ENCODE measurements around the gene TTI1. TPM values are rescaled to one million over a fixed set of nuclear protein-coding genes. Genes with fewer than 3 reads are reported as not detected.

The TTI1 gene
- polyA plus RNA-seq, 1 donor from 2014 or later = 20.0 TPM

DNA sequence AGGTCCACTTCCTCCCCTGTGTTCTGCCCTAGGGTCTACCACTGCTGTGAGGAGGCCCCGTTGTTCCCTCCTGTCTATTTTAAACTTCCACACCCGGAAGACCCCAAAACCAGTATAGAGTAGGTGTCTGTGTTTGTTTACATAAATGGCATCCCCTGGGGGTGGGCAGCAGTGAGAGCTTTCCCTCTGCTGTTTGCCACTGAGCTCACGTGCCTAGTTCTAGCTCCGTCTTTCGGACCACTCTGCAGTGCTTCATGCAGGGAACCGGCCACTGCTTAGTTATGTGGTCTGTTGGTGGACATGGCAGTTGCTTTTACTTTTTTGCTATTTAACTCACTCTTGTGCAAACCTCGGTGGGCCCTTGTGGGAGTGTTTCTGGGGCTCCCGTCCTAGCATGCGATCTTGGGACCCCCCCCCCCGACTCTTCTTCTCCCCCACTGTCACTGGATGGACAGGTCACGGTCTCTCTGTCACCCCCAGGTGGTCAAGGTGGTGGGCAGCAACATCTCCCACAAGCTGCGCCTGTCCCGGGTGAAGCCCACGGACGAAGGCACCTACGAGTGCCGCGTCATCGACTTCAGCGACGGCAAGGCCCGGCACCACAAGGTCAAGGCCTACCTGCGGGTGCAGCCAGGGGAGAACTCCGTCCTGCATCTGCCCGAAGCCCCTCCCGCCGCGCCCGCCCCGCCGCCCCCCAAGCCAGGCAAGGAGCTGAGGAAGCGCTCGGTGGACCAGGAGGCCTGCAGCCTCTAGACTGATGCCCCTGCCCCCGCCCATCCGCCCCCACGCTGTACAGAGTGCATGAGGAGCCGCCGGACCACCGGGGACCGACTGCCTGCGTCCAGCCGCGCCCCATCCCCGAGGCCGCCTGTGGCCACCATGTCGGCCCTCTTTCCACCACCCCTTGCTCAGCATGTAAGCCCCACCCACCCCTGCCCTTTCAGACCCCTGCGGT is 89.5 kb downstream of the TTI1 start:
- no peaks in the 10 kb centered on the region for H3F3A ChIP-seq (ENCODE audit: insufficient read depth, low read length, poor library complexity, severe bottlenecking)
- no peaks in the 10 kb centered on the region for H3K27me3 ChIP-seq (ENCODE audit: insufficient read depth, low read depth, low read length)
- H3K9me2 ChIP-seq (ENCODE audit: insufficient read depth, low read length) = no peaks in the 10 kb centered on the region
- H3K9ac ChIP-seq (ENCODE audit: low read length) = no peak overlapping the region
- no peaks in the 10 kb centered on the region for H3K9me3 ChIP-seq (ENCODE audit: low read length)
- no peaks in the 10 kb centered on the region for H4K20me1 ChIP-seq (ENCODE audit: insufficient read depth)
- no peak overlapping the region for H2AFZ ChIP-seq (ENCODE audit: low read depth, low read length)
- no peak overlapping the region for H3K4me2 ChIP-seq (ENCODE audit: low read length)
- no peak overlapping the region for H3K4me3 ChIP-seq (ENCODE audit: low read length)
- H3K27ac ChIP-seq (ENCODE audit: low read length) = no peak overlapping the region
- no peaks in the 10 kb centered on the region for H3K36me3 ChIP-seq (ENCODE audit: insufficient read depth, low read length)
- TF ChIP-seq EP300 (conservative IDR thresholded peaks at IDR 0.05; ENCODE audit: poor library complexity, severe bottlenecking) (no peak), EZH2 (IDR thresholded peaks at IDR 0.05; ENCODE audit: borderline replicate concordance, insufficient read depth, low read length, poor library complexity, severe bottlenecking) (no peak), RAD21 (conservative IDR thresholded peaks at IDR 0.05) (no peak), SMC3 (conservative IDR thresholded peaks at IDR 0.05; ENCODE audit: poor library complexity) (no peak), POLR2AphosphoS5 (IDR thresholded peaks at IDR 0.05) (no peak), MXI1 (conservative IDR thresholded peaks at IDR 0.05; ENCODE audit: poor library complexity, severe bottlenecking) (no peak), TAF1 (IDR thresholded peaks at IDR 0.05; ENCODE audit: low read depth) (no peak)
- TF ChIP-seq, protein P1, sequence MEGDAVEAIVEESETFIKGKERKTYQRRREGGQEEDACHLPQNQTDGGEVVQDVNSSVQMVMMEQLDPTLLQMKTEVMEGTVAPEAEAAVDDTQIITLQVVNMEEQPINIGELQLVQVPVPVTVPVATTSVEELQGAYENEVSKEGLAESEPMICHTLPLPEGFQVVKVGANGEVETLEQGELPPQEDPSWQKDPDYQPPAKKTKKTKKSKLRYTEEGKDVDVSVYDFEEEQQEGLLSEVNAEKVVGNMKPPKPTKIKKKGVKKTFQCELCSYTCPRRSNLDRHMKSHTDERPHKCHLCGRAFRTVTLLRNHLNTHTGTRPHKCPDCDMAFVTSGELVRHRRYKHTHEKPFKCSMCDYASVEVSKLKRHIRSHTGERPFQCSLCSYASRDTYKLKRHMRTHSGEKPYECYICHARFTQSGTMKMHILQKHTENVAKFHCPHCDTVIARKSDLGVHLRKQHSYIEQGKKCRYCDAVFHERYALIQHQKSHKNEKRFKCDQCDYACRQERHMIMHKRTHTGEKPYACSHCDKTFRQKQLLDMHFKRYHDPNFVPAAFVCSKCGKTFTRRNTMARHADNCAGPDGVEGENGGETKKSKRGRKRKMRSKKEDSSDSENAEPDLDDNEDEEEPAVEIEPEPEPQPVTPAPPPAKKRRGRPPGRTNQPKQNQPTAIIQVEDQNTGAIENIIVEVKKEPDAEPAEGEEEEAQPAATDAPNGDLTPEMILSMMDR (IDR thresholded peaks at IDR 0.05; ENCODE audit: poor library complexity, severe bottlenecking) = no peak
- TF ChIP-seq, protein P2, sequence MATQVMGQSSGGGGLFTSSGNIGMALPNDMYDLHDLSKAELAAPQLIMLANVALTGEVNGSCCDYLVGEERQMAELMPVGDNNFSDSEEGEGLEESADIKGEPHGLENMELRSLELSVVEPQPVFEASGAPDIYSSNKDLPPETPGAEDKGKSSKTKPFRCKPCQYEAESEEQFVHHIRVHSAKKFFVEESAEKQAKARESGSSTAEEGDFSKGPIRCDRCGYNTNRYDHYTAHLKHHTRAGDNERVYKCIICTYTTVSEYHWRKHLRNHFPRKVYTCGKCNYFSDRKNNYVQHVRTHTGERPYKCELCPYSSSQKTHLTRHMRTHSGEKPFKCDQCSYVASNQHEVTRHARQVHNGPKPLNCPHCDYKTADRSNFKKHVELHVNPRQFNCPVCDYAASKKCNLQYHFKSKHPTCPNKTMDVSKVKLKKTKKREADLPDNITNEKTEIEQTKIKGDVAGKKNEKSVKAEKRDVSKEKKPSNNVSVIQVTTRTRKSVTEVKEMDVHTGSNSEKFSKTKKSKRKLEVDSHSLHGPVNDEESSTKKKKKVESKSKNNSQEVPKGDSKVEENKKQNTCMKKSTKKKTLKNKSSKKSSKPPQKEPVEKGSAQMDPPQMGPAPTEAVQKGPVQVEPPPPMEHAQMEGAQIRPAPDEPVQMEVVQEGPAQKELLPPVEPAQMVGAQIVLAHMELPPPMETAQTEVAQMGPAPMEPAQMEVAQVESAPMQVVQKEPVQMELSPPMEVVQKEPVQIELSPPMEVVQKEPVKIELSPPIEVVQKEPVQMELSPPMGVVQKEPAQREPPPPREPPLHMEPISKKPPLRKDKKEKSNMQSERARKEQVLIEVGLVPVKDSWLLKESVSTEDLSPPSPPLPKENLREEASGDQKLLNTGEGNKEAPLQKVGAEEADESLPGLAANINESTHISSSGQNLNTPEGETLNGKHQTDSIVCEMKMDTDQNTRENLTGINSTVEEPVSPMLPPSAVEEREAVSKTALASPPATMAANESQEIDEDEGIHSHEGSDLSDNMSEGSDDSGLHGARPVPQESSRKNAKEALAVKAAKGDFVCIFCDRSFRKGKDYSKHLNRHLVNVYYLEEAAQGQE (IDR thresholded peaks at IDR 0.05; ENCODE audit: borderline replicate concordance) = no peak
- H3K79me2 ChIP-seq (replicated peaks; ENCODE audit: insufficient read depth, low read length) = no peaks in the 10 kb centered on the region

DNA sequence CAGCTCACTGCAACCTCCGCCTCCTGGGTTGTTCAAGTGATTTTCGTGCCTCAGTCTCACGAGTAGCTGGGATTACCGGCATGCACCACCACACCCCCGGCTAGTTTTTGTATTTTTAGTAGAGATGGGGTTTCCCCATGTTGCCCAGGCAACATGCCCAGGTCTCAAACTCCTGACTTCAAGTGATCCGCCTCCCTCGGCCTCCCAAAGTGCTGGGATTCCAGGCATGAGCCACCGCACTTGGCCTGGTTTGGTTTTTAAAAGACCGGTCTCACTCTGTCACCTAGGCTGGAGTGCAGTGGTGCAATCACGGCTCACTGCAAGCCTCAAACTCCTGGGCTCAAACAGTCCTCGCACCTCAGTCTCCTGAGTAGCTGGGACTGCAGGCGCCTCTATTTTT is 90.2 kb downstream of the TTI1 start:
- H4K20me1 ChIP-seq (ENCODE audit: insufficient read depth) = no peaks in the 10 kb centered on the region
- H3K9me3 ChIP-seq (ENCODE audit: low read length) = no peaks in the 10 kb centered on the region
- no peaks in the 10 kb centered on the region for H3K9me2 ChIP-seq (ENCODE audit: insufficient read depth, low read length)
- H3K27ac ChIP-seq (ENCODE audit: low read length) = no peak overlapping the region
- H3F3A ChIP-seq (ENCODE audit: insufficient read depth, low read length, poor library complexity, severe bottlenecking) = no peaks in the 10 kb centered on the region
- H3K79me2 ChIP-seq (replicated peaks; ENCODE audit: insufficient read depth, low read length) = no peaks in the 10 kb centered on the region
- H2AFZ ChIP-seq (ENCODE audit: low read depth, low read length) = no peak overlapping the region
- no peak for TF ChIP-seq EZH2 (IDR thresholded peaks at IDR 0.05; ENCODE audit: borderline replicate concordance, insufficient read depth, low read length, poor library complexity, severe bottlenecking)
- TF ChIP-seq, protein P1 (IDR thresholded peaks at IDR 0.05; ENCODE audit: poor library complexity, severe bottlenecking) = no peak
- no peak for TF ChIP-seq MXI1 (conservative IDR thresholded peaks at IDR 0.05; ENCODE audit: poor library complexity, severe bottlenecking)
- TF ChIP-seq, protein P2 (IDR thresholded peaks at IDR 0.05; ENCODE audit: borderline replicate concordance) = no peak
- TF ChIP-seq SMC3 (conservative IDR thresholded peaks at IDR 0.05; ENCODE audit: poor library complexity) = no peak
- TF ChIP-seq TAF1 (IDR thresholded peaks at IDR 0.05; ENCODE audit: low read depth) = no peak
- no peak for TF ChIP-seq EP300 (conservative IDR thresholded peaks at IDR 0.05; ENCODE audit: poor library complexity, severe bottlenecking)
- no peak for TF ChIP-seq POLR2AphosphoS5 (IDR thresholded peaks at IDR 0.05)
- no peak for TF ChIP-seq RAD21 (conservative IDR thresholded peaks at IDR 0.05)
- H3K36me3 ChIP-seq (ENCODE audit: insufficient read depth, low read length) = no peaks in the 10 kb centered on the region
- no peak overlapping the region for H3K4me2 ChIP-seq (ENCODE audit: low read length)
- no peak overlapping the region for H3K9ac ChIP-seq (ENCODE audit: low read length)
- no peaks in the 10 kb centered on the region for H3K27me3 ChIP-seq (ENCODE audit: insufficient read depth, low read depth, low read length)
- H3K4me3 ChIP-seq (ENCODE audit: low read length) = no peak overlapping the region

All from neural cell (in vitro differentiated cells).